Caco-2 (cell line): ENCODE measurements around the gene EXOC7. TPM values are rescaled to one million over a fixed set of nuclear protein-coding genes. Genes with fewer than 3 reads are reported as not detected.

Source experiments
- BruUV-seq: library from RNA; stranded (reverse); fragments of 400-500 nt; replicated peaks from 2 replicates; lab custom pipeline; 2021; lab: Mats Ljungman, UMichigan
- CTCF ChIA-PET: fragments of 300-600 bp; sonication (Branson Sonifier 250); formaldehyde crosslinking; loops from one replicate; lab custom pipeline; 2022; ENCODE audit warnings: antibody characterized with exemption; lab: Charles Lee
- POLR2A ChIA-PET: fragments of 300-600 bp; sonication (Branson Sonifier 250); formaldehyde crosslinking; loops from one replicate; lab custom pipeline; 2022; ENCODE audit warnings: antibody characterized with exemption; lab: Charles Lee
- DNase-seq, 2 experiments: peaks; one replicate each; pipeline versions ENCODE4 v3.0.0 to v3.0.0-alpha.2; 2020 to 2022
- H3K27me3 ChIP-seq: replicated peaks from 2 replicates; pipeline ENCODE4 v1.6.0; 2011; ENCODE audit warnings: low read length; ENCODE audit not compliant: control insufficient read depth, insufficient read depth
- H3K36me3 ChIP-seq: 2 replicates; pipeline ENCODE4 v1.5.1; 2011; ENCODE audit warnings: low read length; ENCODE audit not compliant: control insufficient read depth, insufficient read depth
- H3K4me1 ChIP-seq: fragments of 250-450 bp; sonication (Bioruptor Pico); 2 replicates; pipeline ENCODE4 v1.5.1; 2020; ENCODE audit warnings: mild to moderate bottlenecking
- H3K4me3 ChIP-seq: 2 replicates; pipeline ENCODE4 v1.5.1; 2011; ENCODE audit warnings: low read depth, mild to moderate bottlenecking, control low read depth, low read length
- H3K9me3 ChIP-seq: fragments of 250-450 bp; sonication (Bioruptor Pico); 2 replicates; pipeline ENCODE4 v1.5.1; 2020; ENCODE audit warnings: mild to moderate bottlenecking, moderate library complexity
- H3K27ac Mint-ChIP-seq: one replicate; pipeline ENCODE4 v1.8.0; 2022; ENCODE audit warnings: mixed read lengths; ENCODE audit not compliant: unreplicated experiment
- H3K27me3 Mint-ChIP-seq: one replicate; pipeline ENCODE4 v1.8.0; 2022; ENCODE audit warnings: mixed read lengths; ENCODE audit not compliant: insufficient read depth, unreplicated experiment
- H3K36me3 Mint-ChIP-seq: one replicate; pipeline ENCODE4 v1.8.0; 2022; ENCODE audit warnings: mild to moderate bottlenecking, mixed read lengths; ENCODE audit not compliant: insufficient read depth, unreplicated experiment
- H3K4me1 Mint-ChIP-seq: one replicate; pipeline ENCODE4 v1.8.0; 2022; ENCODE audit warnings: low read depth, mixed read lengths; ENCODE audit not compliant: unreplicated experiment
- H3K4me3 Mint-ChIP-seq: one replicate; pipeline ENCODE4 v1.8.0; 2022; ENCODE audit warnings: mild to moderate bottlenecking, moderate library complexity, mixed read lengths; ENCODE audit not compliant: unreplicated experiment
- H3K9me3 Mint-ChIP-seq: one replicate; pipeline ENCODE4 v1.8.0; 2022; ENCODE audit warnings: mixed read lengths; ENCODE audit not compliant: unreplicated experiment
- CTCF ChIP-seq, 2 experiments: fragments of 200-600 bp in 1 of 2; IDR thresholded peaks; 1 replicate in 1 of 2; 2 replicates in 1 of 2; pipeline versions ENCODE4 v1.5.1 to v1.8.0; 2011 to 2022; ENCODE audit warnings: antibody characterized with exemption in 1 of 2, control low read depth in 1 of 2, inconsistent platforms in 1 of 2, low read depth in 1 of 2, low read length in 1 of 2, mild to moderate bottlenecking in 1 of 2, moderate library complexity in 1 of 2; ENCODE audit not compliant: insufficient read depth in 1 of 2, severe bottlenecking in 1 of 2, unreplicated experiment in 1 of 2
- intact Hi-C: fragments of 100-400 bp; cut with micrococcal nuclease; formaldehyde crosslinking; loops from one replicate; pipeline ENCODE4 v1.10.0; 2022; ENCODE audit not compliant: unreplicated experiment
- total RNA-seq: library from RNA; stranded (reverse); gene quantifications from 2 replicates; pipeline ENCODE4 v1.2.3, GENCODE V29; 2022

Gene EXOC7
- total RNA-seq, 1 experiment from 2014 or later = 205 TPM

DNA sequence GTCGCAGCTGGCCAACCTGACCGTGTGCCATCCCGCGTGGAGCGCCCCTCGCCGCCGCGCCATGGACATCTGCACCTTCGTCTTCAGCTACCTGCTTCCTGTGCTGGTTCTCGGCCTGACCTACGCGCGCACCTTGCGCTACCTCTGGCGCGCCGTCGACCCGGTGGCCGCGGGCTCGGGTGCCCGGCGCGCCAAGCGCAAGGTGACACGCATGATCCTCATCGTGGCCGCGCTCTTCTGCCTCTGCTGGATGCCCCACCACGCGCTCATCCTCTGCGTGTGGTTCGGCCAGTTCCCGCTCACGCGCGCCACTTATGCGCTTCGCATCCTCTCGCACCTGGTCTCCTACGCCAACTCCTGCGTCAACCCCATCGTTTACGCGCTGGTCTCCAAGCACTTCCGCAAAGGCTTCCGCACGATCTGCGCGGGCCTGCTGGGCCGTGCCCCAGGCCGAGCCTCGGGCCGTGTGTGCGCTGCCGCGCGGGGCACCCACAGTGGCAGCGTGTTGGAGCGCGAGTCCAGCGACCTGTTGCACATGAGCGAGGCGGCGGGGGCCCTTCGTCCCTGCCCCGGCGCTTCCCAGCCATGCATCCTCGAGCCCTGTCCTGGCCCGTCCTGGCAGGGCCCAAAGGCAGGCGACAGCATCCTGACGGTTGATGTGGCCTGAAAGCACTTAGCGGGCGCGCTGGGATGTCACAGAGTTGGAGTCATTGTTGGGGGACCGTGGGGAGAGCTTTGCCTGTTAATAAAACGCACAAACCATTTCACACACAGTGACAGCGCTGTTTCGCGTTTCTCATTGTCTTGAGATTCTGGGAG lies 26.6 kb downstream of the EXOC7 start:
- Mint-ChIP-seq H3K9me3 (no peaks in the 10 kb centered on the region), H3K27ac (no peak overlapping the region), H3K4me1 (peaks cover 9% of the 10 kb centered on the region), H3K4me3 (peak overlapping the region; percentile 78), H3K27me3 (peaks cover 21% of the 10 kb centered on the region), H3K36me3 (peaks cover 70% of the 10 kb centered on the region)
- TF ChIP-seq CTCF (IDR thresholded peaks at IDR 0.05; ENCODE audit: insufficient read depth in 1 of 2, low read depth in 1 of 2, low read length in 1 of 2, severe bottlenecking in 1 of 2, unreplicated experiment in 1 of 2) = no peak
- Histone ChIP-seq H3K9me3 (no peaks in the 10 kb centered on the region), H3K36me3 (no peaks in the 10 kb centered on the region), H3K4me3 (no peak overlapping the region), H3K27me3 (no peaks in the 10 kb centered on the region; the same call in none of the 2 replicates), H3K4me1 (no peaks in the 10 kb centered on the region)
- ChIA-PET CTCF (interaction anchor here (0.6 to 0.7 kb wide), 3 partner anchors 64 to 506 kb away, joined by 3 to 6 read pairs (median 4); partner anchors contain the start of gene FOXJ1), POLR2A (interaction anchor here (0.6 kb wide), 1 partner anchor 48 kb away, joined by 3 read pairs; no protein-coding TSS in a partner anchor)
- DNase-seq = no peak
- intact Hi-C loops = no loop called here
- BruUV-seq = no TSS peak

DNA sequence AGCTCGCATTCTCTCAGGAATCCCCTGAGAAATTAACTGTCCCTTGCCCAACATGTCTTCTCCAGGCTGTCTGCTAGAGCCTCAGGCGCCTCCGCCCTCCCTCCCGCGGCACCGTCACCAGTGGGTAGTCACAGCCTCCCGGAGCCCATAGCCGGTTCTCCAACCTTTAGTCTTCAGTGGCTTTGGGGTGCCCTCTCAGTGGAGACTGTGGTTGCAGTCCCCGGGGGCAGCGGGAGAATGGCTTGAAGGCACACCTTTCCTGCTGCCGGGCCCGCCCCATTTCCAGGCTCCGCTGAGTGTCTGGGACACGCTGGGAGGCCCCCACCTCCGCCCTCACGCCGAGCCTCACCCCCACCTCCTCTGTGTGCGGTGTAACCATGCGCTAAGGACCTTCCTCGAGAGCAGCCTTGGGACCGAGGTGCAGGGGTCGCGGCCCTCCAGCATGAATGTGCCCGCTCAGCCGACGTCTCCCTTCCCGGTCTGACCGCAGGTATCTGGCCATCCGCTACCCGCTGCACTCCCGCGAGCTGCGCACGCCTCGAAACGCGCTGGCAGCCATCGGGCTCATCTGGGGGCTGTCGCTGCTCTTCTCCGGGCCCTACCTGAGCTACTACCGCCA lies 27.3 kb downstream of the EXOC7 start:
- Histone ChIP-seq H3K27me3 (no peaks in the 10 kb centered on the region; the same call in none of the 2 replicates), H3K9me3 (no peaks in the 10 kb centered on the region), H3K4me3 (no peak overlapping the region), H3K4me1 (0 out of 2 replicates have a peak, but pooled peaks cover 2% of the 10 kb centered on the region), H3K36me3 (no peaks in the 10 kb centered on the region)
- H3K9me3 Mint-ChIP-seq = no peaks in the 10 kb centered on the region
- peaks cover 64% of the 10 kb centered on the region for H3K36me3 Mint-ChIP-seq
- no peak for DNase-seq
- no TSS peak for BruUV-seq
- intact Hi-C loops = no loop called here
- ChIA-PET POLR2A (no interaction called here), CTCF (no interaction called here)
- H3K4me3 Mint-ChIP-seq = peak overlapping the region; percentile 78
- peaks cover 9% of the 10 kb centered on the region for H3K4me1 Mint-ChIP-seq
- H3K27ac Mint-ChIP-seq = no peak overlapping the region
- H3K27me3 Mint-ChIP-seq = peaks cover 21% of the 10 kb centered on the region
- TF ChIP-seq CTCF (IDR thresholded peaks at IDR 0.05; ENCODE audit: insufficient read depth in 1 of 2, low read depth in 1 of 2, low read length in 1 of 2, severe bottlenecking in 1 of 2, unreplicated experiment in 1 of 2) = no peak
